Testis (tissue), 3 donors: ENCODE data around the gene WNT2. TPM values are rescaled to one million over a fixed set of nuclear protein-coding genes. Genes with fewer than 3 reads are reported as not detected.
"Not testable (repeated sequence)": the region's sequence is repeated elsewhere in the genome, so short reads cannot be mapped to it uniquely, and the experiment has no call there.

Experiments used
- DNase-seq: peaks from one replicate; pipeline ENCODE4 v3.0.0-alpha.2; 2019
- H3K27ac ChIP-seq, 2 donors: fragments of 200-600 bp; sonication (generic); one replicate each; pipeline ENCODE4 v1.5.1; 2019
- H3K27me3 ChIP-seq: fragments of 200-600 bp; sonication (generic); one replicate; pipeline ENCODE4 v1.5.1; 2019
- H3K36me3 ChIP-seq: fragments of 200-600 bp; sonication (generic); one replicate; pipeline ENCODE4 v1.5.1; 2017; ENCODE audit warnings: low read depth; ENCODE audit errors: missing control alignments
- H3K4me1 ChIP-seq: fragments of 200-600 bp; sonication (generic); one replicate; pipeline ENCODE4 v1.5.1; 2019
- H3K4me3 ChIP-seq, 2 donors: fragments of 200-600 bp; sonication (generic); one replicate each; pipeline ENCODE4 v1.5.1; 2017 to 2019
- H3K9me3 ChIP-seq: fragments of 200-600 bp; sonication (generic); one replicate; pipeline ENCODE4 v1.5.1; 2017
- CTCF ChIP-seq, 3 experiments: fragments of 450-650 bp in 2 of 3; fragments of 200-600 bp in 1 of 3; sonication (generic) in 1 of 3; IDR thresholded peaks; one replicate each; pipeline ENCODE4 v1.5.1; 2016 to 2019; ENCODE audit warnings: antibody characterized with exemption in 3 of 3, mild to moderate bottlenecking in 2 of 3, moderate library complexity in 1 of 3
- POLR2A ChIP-seq: fragments of 450-650 bp; IDR thresholded peaks from one replicate; pipeline ENCODE4 v1.6.1; 2017; ENCODE audit warnings: antibody characterized with exemption, mild to moderate bottlenecking, moderate library complexity
- WGBS, 2 donors: methylation state at CpG; one replicate each; pipeline ENCODE4 v1.1.5; 2018; 5-methylcytosine and 5-hydroxymethylcytosine counted together
- intact Hi-C: fragments of 100-400 bp; cut with DNase I; formaldehyde crosslinking; loops from one replicate; pipeline ENCODE4 v1.15.1; 2023; ENCODE audit warnings: low total_unique reads
- polyA plus RNA-seq: library from polyadenylated mRNA; stranded (reverse); fragments of 350-450 nt; fragmentation: Illumina TruSeq; extraction: RNeasy Lipid Tissue Mini Kit (QIAGEN cat#74804); gene quantifications from one replicate; pipeline ENCODE4 v1.2.3, GENCODE V29; 2014; ENCODE audit warnings: low read depth, low replicate concordance; ENCODE audit not compliant: insufficient read depth
- total RNA-seq, 2 donors: library from RNA; depleted of rRNA; stranded (reverse); fragments of >200 nt; gene quantifications; one replicate each; pipeline ENCODE4 v1.2.3, GENCODE V29; 2016

Gene WNT2
- total and polyA plus RNA-seq, 3 donors from 2014 or later: 1.3 to 6.5 (median 2.7) TPM

- H3K27me3 ChIP-seq: no peaks in the 10 kb centered on the region
- TF ChIP-seq CTCF (IDR thresholded peaks at IDR 0.05) (no peak), POLR2A (no peak)
- no peak overlapping the region for H3K27ac ChIP-seq
- H3K36me3 ChIP-seq: no peaks in the 10 kb centered on the region
- DNase-seq: no peak
- no peaks in the 10 kb centered on the region for H3K9me3 ChIP-seq
- H3K4me1 ChIP-seq: no peaks in the 10 kb centered on the region
- intact Hi-C loops: no loop called here
- WGBS, 2 donors: 84 to 89% methylated on average over 5 of the region's 5 CpGs
- H3K4me3 ChIP-seq: no peak overlapping the region
These were observed 73.2 kb downstream of the WNT2 start for GRCh38 chr7:117249696-117250095.

GRCh38 chr7:117248829-117249228 is 74.0 kb downstream of the WNT2 start:
- no peaks in the 10 kb centered on the region for H3K36me3 ChIP-seq
- 63 to 72% methylated on average over 5 of the region's 5 CpGs for WGBS, 2 donors
- H3K4me1 ChIP-seq: no peaks in the 10 kb centered on the region
- TF ChIP-seq POLR2A (no peak), CTCF (IDR thresholded peaks at IDR 0.05) (no peak)
- DNase-seq: no peak
- H3K27ac ChIP-seq: no peak overlapping the region
- H3K27me3 ChIP-seq: no peaks in the 10 kb centered on the region
- no peak overlapping the region for H3K4me3 ChIP-seq
- intact Hi-C loops: no loop called here
- H3K9me3 ChIP-seq: no peaks in the 10 kb centered on the region

DNA sequence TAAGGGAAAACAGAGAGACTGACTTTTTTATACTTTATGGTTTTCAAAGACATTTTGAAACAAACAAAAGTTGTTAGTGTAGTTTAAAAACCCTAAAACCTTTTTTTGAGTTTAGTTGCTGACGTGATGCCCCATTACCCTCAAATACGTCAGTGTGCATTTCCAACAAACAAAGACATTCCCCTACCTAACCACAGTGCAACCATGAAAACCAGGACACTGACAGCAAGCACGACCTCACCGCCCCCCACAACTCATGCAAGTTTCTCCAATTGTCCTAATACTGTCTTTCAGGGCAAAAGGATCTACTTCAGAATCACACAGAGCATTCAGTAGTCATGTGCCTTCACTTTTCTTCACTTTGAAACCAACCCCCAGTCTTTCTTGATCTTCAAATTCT is 75.0 kb downstream of the WNT2 start:
- TF ChIP-seq CTCF (IDR thresholded peaks at IDR 0.05) (no peak), POLR2A (no peak)
- no peak overlapping the region for H3K27ac ChIP-seq

GRCh38 chr7:117245703-117246102 is 77.2 kb downstream of the WNT2 start:
- intact Hi-C loops, H3K4me3 ChIP-seq, H3K36me3 ChIP-seq: not testable (repeated sequence)

More for the DNA sequence above, 75.0 kb downstream of the WNT2 start:
- no peaks in the 10 kb centered on the region for H3K27me3 ChIP-seq
- intact Hi-C loops: no loop called here
- no peaks in the 10 kb centered on the region for H3K4me1 ChIP-seq
- H3K4me3 ChIP-seq: no peak overlapping the region
- no peaks in the 10 kb centered on the region for H3K36me3 ChIP-seq
- DNase-seq: no peak
- H3K9me3 ChIP-seq: no peaks in the 10 kb centered on the region
- WGBS, 2 donors: 79 to 81% methylated on average over 4 of the region's 4 CpGs

DNA sequence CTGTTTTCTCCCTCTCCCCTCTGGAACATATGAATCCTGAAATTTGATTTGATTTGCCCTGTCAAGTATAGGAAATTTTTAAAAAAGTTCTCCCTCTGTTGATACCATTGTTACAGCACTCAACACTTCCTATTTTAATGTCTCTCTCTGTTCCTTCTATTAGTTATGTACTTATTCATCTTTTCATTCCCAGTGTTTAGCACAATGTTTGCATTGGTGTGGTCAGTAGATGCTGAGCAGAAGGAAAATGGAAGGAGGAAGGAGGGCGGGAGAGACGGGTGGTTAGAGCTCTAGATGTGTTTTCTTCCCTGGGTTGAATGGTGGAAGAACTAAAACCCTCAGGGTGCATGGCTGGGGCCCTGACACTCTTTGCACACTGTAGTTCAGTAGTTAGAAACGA is 79.5 kb downstream of the WNT2 start:
- Histone ChIP-seq H3K36me3 (no peaks in the 10 kb centered on the region), H3K27me3 (no peaks in the 10 kb centered on the region), H3K4me3 (no peak overlapping the region), H3K27ac (no peak overlapping the region), H3K4me1 (no peaks in the 10 kb centered on the region), H3K9me3 (no peaks in the 10 kb centered on the region)
- DNase-seq: no peak
- no peak for TF ChIP-seq CTCF (IDR thresholded peaks at IDR 0.05)
- TF ChIP-seq POLR2A: no peak
- WGBS, 2 donors: 80 to 84% methylated on average over 3 of the region's 3 CpGs
- intact Hi-C loops: no loop called here

More at GRCh38 chr7:117245703-117246102, 77.2 kb downstream of the WNT2 start:
- H3K4me1 ChIP-seq, H3K9me3 ChIP-seq, H3K27me3 ChIP-seq, DNase-seq, H3K27ac ChIP-seq: not testable (repeated sequence)
- WGBS, 2 donors: 69 to 80% methylated on average over 2 of the region's 2 CpGs
